Measurements from ENCODE around the gene IFNA14.
"Not testable (repeated sequence)": the region's sequence is repeated elsewhere in the genome, so short reads cannot be mapped to it uniquely, and the experiment has no call there.

- not testable (repeated sequence) for TF ChIP-seq CTCF (IDR thresholded peaks at IDR 0.05); POLR2AphosphoS5 (IDR thresholded peaks at IDR 0.05; ENCODE audit: insufficient read depth in 1 of 2, low read depth in 1 of 2)
Measured at GRCh38 chr9:21236360-21236714, 3.5 kb downstream of the IFNA14 start.
